GM19043 (cell line): Measurements from ENCODE around the gene NECTIN1.
A peak's percentile ranks its signal among the peaks of the same experiment; 100 is the strongest.

Experiments used
- ATAC-seq: cut with Tn5 transposase; IDR thresholded peaks from one replicate; pipeline ENCODE4 v1.9.1; 2021; ENCODE audit warnings: low read depth; ENCODE audit not compliant: unreplicated experiment

Gene NECTIN1

DNA sequence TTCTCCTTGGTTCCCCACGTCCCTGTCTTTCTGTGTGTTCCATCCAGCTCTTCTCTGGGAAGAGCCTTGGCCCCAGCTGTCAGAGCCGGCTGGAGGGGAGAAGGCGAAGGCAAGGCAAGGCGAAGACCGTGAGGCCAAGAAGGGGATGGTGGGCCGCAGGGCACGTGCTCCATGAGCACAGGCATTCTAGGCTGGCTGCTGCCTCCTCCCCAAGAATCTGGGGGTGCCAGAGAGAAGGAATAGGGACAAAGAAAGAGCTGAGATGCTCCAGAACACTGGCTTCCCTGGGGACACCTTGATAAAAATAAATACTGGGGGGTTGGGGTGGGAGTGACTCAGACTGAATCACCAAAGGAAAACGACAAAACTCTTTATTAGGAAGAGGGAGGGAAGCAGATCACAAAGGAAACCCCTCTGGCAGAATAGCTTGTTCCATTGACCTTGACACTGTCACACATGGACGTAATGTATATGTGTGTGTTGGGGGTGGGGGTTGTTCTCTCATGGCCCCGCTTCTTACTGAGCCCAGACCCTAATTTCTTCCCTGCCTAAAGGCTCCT, 52.5 kb downstream of the NECTIN1 start:
- ATAC-seq, result no peak

DNA sequence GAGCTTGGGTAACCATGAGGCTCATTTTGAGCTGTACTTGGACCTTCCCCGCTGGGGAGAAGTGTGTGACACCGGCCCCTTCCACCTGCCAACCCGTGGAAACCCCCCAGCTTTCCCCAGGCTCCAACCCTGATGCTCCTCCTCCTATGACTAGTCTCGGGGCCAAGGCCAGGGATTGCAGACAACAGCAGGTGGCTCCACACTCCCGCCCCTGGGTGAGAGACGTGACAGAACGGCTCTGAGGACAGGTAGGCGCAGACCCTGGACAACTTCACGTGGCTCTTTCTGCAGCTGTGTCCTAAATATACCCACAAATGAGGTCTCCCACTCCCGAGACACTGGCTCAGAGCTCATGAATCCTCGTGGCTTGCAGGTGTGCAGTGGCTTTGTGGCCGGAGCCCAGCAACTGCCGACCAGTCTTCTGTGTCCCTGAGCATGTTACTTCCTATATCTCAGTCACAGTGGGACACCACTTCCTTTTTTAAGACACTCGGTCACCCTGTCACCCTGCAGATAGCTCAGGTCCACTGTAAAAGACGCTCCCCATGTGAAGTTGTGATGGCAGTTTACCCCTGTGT, 55.2 kb downstream of the NECTIN1 start:
- peak; percentile 88 for ATAC-seq

DNA sequence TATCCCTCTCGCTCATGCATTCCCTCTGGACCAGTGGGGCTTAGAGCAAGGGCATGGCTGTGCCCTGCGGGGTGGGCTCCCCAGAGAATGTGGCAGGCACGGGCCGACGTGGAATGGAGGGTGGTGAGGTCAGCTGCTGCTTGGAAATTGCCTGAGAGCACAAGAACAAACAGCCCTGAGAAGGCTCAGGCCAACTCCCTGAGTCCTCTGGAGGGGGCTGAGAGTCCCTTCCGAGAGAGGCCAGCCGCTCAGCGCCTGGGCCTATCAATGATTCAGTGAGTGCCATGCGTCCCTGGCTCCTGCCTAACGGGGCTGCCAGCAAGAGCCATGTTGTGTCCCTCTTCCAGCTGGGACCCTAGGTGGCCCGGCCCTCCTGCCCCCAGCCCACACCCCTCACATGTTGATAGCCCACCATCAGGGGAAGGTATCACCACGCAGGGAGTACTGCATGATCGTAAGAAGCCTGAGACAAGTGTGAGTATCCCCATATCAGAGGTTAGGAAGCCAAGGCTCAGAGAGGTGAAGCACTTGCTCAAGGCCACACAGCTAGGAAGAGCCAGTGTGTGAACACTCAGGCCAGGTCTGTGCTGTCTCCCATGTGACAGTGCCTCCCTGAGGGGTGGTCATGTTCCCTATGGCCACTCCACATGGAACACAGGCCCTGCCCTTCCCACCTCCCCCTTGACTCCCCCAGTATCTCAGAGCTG, 55.8 kb downstream of the NECTIN1 start:
- ATAC-seq, result no peak

DNA sequence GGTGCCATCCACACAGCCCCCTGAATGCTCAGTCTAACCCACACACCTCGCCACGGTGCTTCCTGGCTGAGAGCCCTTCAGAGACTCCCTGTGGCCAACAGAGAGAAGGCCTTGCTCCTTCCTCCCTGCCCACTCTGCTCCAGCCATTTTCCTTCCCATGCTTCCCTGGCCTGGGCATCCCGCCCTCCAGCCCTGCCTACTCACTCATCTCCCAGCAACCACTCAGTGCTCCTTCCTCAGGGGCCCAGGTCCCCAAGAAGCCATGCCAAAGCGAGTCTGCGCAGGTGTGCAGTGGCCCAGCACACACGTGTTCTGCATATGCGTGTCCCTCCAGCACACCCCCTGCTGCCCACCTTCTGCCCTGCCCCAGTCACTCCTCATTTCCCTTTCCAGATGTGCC, 56.4 kb downstream of the NECTIN1 start:
- no peak for ATAC-seq

DNA sequence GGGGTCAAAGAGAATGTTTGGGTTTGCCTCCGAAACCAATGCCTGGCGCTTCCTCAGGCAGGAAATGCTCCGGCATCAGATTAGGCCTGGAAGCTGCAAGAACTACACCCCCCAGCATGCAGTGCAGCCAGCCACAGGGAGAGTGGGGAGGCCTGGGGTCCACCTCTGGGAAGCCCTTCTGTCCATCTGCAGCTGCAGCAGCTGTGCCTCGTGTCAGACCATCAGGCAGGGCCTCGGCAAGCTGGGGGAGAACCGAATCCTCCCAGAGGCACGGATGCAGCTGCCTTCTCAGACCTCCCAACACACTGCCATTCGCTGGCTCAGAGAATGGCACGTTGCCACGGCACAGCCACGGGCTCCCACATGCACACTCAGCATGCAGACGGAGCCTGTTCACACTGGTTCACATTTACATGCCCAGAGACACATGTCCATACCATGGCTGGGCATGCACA, 57.4 kb downstream of the NECTIN1 start:
- ATAC-seq, result no peak

DNA sequence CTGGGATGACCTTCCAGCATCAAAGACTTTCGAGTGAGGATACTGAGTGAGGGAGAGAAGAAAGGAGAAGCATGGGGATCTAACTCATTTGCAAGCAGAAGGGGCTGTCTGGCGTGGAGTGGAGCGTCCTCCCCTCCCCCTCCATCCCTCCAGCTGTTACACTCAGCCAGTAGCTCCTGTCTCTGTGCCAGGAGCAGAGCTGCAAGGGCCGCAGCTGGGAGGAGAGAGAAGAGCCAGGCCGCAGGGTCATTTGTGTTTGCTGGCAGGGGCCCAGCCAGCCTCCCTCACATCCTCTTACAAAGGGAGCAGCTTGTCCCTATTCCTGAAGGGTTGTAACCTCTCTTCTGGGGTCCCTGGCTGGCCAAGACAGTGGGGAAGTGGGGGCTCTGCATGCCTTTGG, 57.9 kb downstream of the NECTIN1 start:
- ATAC-seq, result no peak

DNA sequence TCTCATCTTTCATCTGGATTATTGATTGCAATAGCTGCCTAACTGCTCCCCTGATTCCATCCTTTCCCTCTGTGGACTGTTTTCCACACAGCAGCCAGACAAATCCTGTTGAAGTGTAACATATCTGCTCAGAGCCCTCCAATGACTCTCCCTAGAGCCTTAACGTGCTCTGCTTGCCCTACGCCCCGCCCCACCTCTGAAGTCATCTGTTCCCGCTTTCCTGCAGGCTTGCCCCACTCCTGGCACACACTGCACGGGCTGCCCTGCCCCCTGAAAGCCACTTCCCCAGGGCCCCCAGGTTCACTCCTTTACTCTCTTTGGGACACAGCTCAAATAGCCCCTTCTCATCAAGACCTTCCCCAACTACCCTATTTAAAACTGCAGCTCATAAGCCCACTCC, 59.5 kb downstream of the NECTIN1 start:
- no peak for ATAC-seq

DNA sequence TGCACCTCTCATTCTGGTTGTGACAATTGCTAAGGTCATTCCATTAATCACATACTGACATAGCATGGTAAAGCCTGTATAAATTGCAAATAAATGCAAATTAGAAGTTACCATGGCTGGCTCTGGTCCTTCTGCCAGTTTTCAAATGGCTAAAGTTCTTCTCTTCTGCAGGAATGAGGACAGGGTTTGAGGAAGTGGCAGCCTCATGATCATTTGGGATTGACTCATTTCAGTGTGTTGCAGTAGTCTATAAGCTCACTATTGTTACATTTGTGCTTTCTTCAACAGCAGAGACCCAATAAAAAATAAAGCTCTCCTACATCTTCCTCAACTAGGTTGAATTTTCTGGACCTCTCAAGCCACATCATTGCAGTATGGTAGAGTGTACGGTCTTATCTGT, 60.3 kb downstream of the NECTIN1 start:
- ATAC-seq, result no peak

DNA sequence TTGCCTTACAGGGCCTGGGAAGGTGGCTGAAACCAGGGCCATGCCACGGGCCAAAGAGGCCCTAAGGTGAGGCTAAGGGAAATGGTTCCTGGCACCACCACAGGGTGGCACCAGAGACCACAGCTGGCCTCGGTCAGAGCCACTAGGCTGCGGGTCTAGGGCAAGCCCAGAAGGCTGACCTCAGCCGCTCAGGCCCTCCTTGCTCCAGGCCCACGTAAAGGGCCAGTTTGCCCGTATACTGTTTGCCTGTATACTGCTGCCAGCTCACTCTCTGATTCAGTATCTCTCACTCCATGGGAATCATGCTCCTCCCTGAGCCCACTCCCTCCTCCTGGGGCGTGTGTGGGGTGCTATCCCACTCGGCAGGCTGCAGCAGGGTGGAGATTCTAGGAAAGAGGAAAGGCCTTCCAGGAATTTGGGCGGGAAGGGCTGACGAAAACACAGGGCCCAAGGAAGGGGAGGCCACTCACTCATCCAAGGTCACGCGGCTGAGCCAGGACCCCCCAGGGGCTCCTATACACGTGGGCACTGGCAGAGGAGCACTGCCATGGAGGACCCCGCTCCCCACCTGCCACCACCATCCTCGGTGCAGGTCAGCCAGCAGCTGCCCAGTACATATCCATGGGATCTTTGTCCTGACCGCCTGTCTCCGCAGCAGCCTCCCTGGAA, 62.4 kb downstream of the NECTIN1 start:
- peak; percentile 80 for ATAC-seq

DNA sequence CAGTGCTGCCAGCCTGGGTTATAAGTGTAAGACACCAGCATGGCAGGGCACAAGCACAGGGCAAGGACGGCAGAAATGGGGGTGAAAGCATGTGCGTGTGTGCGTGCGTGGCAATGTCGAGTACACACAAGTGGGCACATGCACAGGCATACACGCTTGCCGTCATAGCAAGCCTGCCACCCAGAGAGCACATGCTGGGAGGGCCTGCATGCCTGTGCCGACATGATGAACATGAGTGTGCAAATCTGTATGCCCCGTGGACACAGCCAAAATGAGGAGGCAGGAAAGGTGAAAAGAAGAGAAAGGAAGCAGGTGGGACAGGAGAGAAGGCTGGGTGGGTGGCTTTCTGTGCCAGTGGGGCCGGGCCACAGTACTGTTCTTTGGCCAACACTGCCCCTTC, 62.9 kb downstream of the NECTIN1 start:
- no peak for ATAC-seq

DNA sequence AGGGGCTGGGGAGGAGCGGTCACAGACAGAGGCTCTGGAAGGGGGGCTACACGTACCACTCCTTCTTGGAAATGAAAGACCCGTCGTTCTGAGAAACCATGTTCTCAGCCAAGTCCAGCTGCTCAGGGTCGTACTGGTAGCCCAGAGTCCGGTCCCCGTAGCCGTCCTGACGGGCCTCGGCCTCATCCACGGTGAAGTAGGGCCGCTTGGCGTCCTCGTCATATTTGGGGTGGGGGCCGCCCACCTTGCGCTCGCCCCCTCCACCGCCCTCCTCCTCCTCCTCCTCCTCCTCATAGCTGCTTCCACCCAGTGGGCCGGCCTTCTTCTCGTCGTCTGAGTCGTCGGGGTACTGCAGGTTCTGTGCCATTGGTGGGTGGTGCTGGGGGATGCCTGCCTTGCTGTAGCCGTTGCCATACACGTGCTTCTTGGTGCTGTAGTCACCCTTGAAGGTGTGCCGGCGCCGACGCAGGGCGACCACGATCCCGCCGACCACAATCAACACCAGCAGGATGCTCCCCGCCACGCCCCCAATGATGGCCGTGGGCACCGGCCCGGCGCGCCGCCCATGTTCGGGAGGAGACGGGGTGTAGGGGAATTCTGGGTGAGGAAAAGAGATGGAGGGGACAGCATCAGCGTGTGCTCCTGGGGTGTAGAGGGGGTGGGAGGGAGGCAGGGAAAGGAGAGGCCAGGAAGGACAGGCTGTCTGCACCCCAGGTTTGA, 64.1 kb downstream of the NECTIN1 start:
- no peak for ATAC-seq

DNA sequence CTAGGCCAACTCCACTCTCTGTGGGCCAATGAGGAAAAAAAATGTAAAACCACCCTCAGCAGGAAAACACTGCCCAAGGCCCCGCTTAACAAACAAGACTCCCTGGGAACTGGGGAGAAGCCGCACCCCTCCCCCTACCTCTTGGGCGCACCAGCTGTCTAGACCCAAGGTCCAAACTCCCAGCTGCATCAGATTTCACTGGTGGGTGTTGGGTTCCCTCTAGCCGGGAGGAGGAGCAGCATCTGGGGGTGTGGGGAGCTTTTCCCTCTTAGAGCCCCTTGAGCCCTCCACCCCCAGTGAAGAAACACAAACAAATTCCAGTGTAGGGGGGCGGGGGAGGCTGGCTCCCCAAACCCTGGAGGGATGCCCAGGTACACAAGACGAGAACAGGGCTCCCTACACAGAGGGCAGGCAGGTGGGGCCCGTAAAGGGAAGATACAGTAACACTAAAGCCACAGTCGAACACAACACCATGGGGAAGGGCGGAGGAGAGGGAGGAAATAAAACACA, 64.9 kb downstream of the NECTIN1 start:
- ATAC-seq, result no peak

DNA sequence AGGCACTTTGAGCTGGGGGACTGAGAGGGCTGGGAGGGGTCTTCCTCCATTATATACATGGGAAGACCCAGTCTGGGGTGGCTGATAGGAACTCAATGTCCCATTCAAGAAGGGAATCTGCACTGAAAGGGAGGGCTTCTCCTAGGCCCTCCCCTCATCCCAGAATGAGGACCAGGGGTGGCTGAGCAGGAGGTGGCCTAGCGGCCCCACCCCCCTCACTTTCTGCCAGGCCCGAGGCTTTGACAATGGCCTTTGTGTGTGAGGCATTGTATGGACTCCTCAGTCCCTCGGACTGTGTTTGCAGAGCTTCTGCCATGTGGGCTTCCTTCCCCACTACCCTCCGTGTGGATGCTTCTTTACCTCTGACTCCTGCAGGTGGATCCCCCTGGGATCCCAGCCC, 65.7 kb downstream of the NECTIN1 start:
- no peak for ATAC-seq

DNA sequence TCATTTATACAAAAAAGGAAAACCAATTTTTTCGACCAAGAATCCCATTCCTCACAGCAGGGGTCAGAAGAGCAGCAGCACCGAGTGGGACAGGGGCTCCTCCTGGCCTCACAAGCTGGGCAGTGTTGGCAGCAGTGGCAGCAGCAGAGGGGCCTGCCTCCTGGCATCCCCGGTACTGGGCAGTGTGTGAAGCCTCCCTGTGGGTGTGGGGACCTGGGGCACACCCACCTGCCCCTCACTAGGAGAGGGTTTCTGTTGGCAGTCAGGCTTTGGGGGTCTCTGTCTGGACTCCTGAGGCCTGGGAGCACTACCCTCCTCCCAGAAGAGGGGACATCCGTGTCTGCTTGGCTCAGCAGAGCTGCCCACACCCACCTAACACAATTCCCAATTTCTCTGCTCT, 67.8 kb downstream of the NECTIN1 start:
- ATAC-seq, result no peak

DNA sequence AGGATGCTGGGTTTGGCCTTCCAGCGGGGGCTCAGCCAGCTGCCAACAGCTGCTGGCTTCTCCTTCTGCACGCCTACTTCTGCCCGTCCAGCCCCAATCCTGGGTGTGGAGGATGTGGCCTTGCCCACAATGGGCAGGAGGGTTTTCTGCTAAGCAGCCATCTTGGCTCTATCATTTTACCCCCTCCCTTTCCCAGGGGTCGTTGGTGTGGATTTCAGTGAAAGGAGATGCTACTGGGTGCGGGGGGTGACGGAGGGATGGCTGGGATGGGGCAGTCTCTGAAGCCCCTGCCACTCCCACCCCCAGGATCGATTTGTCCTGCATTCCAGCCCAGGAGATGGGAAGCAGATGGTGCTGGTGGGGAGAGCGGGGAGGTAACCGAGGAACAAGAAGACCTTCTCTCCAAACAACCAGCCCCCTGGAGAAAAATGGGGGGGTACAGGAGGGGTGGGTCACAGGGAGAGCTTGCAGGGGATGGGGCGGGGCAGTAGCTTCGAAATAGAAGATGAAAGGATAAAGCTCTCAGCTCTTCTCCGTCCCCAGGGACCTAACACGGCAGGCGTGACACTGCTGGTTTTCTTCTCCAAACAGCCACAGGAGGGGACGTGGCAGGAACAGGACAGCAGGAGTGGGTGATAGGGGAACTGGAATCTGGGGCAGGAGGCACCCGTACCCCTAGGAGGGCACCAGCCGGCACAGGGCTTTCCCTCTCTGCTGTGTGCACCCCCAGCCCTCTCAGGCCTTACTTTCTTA, 68.9 kb downstream of the NECTIN1 start:
- no peak for ATAC-seq

DNA sequence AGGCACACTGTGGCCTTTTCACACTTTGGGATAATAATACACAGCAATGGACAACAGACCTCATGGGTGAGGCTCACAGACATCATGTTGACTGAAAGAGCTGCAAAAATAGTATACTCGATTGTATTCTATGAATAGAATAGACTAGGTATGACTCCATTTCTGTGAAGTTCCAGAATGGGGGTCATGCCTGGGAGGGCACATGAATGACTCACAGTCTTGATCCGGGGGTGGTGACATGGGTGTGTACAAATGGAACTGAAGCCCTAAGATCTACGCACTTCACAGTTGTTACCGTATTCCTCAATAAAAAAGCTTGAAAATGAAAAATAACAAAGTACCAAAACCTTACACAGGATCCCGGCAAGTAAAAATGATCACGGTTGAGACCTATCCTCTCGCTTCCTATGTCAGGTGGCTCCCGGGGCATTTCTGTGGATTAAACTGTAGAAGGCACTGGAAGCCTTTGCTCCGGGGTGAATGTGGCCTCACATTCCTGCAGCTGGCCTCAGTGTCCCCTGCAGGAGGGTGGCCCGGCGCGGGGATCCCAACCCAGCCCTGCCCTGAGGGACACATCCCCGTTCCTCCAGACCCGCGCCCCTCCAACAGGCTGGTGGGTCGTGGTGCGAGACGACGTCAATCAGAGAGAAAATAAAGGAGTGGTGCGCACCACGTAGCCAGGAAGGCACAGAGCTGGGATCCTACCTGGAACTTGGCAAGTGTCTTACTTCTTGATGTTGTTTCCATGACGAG, 75.9 kb downstream of the NECTIN1 start:
- no peak for ATAC-seq

DNA sequence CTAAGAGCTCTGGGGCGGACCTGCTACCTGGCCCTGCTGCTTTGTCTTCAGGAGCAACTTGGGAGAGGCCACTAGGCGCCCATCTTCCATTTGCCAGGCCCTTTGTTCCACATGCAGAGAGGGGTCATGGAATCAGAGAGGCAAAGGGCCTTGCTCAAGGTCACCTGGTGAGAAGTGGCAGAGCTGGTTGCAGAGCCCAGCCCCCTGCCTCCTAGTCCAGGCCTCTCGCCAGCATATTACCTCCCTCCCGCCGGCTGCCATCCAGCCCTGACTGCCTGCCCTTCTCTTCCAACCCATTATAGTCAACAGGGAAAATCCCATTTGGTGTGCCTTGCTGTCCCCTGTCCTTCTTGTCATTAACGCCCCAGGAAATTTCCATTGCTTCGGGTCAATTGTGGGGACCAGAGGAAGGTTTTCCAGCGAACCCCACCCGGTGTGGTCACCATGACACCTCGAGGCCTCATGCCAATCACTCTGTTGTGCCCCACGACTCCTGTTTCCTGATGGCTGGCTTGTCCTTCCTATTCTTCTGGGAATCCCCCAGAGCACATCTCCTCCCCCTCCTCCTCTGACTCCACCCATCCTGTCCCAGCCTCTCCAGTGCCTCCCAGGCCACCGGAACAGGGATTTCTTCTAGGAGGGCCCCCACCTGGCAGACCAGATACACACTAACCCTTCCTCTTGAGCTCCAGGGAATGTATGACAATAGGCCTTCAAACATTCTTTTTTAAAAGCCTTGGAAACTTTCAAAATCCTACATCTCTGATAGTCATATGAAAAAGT, 77.0 kb downstream of the NECTIN1 start:
- no peak for ATAC-seq

DNA sequence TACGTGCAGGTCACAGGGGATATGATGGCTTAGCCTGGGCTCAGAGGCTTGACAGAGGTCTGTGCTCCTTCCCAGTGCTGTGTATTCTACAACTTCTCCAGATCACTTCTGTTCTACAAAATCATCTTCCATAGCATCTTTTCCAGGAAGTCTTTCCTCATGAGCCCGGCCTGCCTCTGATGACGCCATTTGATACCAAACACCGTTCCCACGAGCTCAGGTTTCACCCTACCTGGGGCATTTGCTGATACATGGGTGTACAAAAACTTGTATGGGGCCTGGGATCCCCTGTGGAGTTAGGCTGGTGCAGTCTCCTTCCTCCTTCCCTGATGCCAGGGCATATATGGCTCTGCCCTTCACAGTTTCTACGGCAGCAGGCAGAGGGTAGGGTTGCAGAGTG, 78.7 kb downstream of the NECTIN1 start:
- no peak for ATAC-seq

DNA sequence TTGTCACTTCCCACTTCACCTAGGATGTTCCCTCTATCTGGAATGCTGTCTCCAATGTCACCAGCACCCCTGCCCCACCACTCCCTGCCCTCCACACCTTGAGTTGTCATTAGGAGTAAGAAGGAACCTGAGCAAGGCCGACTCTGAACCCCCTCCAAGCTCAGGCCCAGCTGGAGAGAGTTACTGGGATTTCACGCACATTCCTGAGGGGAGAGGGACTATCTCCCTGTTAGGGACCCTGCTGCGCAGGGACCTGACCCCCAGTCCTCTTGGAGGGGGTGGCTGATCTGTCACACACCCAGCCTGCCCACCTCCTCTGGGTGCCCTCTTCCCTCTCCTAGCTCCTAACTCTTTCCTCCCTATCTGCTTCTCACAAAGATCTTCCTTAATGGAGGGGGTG, 81.7 kb downstream of the NECTIN1 start:
- ATAC-seq, result no peak
